ENCODE results near the gene OR2A1.
"Not testable (repeated sequence)": the region's sequence is repeated elsewhere in the genome, so short reads cannot be mapped to it uniquely, and the experiment has no call there.

DNA sequence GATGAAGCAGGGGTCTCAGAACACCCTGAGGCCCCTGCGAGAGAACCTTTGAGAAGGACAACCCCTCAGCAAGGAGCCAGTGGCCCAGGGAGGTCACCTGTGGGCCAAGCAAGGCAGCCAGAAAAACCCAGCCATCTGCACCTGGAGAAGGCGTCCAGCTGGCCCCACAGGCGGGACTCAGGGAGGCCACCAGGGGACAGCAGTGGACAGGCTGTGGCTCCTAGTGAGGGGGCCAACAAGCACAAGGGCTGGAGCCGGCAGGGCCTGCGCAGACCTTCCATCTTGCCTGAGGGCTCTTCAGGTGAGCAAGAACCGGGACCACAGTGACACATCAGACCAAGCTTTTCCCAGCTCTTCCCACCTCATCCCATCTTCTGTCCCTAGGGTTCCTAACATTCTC, 53.3 kb downstream of the OR2A1 start:
- TF ChIP-seq, protein P1, sequence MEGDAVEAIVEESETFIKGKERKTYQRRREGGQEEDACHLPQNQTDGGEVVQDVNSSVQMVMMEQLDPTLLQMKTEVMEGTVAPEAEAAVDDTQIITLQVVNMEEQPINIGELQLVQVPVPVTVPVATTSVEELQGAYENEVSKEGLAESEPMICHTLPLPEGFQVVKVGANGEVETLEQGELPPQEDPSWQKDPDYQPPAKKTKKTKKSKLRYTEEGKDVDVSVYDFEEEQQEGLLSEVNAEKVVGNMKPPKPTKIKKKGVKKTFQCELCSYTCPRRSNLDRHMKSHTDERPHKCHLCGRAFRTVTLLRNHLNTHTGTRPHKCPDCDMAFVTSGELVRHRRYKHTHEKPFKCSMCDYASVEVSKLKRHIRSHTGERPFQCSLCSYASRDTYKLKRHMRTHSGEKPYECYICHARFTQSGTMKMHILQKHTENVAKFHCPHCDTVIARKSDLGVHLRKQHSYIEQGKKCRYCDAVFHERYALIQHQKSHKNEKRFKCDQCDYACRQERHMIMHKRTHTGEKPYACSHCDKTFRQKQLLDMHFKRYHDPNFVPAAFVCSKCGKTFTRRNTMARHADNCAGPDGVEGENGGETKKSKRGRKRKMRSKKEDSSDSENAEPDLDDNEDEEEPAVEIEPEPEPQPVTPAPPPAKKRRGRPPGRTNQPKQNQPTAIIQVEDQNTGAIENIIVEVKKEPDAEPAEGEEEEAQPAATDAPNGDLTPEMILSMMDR (IDR thresholded peaks at IDR 0.05) = not testable (repeated sequence)
- not testable (repeated sequence) for TF ChIP-seq POLR2A (IDR thresholded peaks at IDR 0.05)

All from right lobe of liver (tissue), 4 donors.